ENCODE measurements around the gene GEN1.

DNA sequence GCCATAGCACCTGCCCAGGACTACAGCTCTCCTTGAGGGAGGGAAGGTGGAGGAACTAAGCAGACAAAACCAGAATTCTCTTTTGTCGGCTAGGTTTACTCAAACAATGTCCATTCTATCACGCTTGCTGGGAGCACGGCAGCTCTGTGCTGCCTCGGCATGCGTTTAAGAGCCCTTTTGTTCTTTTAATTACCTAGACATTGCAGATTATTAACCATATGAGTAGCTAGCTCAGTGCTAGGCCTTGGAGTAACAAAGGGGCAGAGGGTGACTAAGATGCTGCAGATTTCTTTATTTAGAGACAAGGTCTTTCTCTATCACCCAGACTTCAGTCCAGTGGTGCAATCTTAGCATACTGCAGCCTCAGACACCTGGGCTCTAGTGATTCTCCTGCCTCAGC is 73.4 kb downstream of the GEN1 start:
- TF ChIP-seq, protein P1, sequence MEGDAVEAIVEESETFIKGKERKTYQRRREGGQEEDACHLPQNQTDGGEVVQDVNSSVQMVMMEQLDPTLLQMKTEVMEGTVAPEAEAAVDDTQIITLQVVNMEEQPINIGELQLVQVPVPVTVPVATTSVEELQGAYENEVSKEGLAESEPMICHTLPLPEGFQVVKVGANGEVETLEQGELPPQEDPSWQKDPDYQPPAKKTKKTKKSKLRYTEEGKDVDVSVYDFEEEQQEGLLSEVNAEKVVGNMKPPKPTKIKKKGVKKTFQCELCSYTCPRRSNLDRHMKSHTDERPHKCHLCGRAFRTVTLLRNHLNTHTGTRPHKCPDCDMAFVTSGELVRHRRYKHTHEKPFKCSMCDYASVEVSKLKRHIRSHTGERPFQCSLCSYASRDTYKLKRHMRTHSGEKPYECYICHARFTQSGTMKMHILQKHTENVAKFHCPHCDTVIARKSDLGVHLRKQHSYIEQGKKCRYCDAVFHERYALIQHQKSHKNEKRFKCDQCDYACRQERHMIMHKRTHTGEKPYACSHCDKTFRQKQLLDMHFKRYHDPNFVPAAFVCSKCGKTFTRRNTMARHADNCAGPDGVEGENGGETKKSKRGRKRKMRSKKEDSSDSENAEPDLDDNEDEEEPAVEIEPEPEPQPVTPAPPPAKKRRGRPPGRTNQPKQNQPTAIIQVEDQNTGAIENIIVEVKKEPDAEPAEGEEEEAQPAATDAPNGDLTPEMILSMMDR (IDR thresholded peaks at IDR 0.05): no peak
- TF ChIP-seq POLR2A (IDR thresholded peaks at IDR 0.05) (no peak), POLR2AphosphoS5 (IDR thresholded peaks at IDR 0.05) (no peak)

All from upper lobe of left lung (tissue), 4 donors.